Muscle layer of duodenum (tissue), 2 donors: ENCODE measurements around the gene RTRAF.

Experiments used
- H3K27ac ChIP-seq: one replicate; pipeline ENCODE4 v1.7.0; 2013; ENCODE audit warnings: mild to moderate bottlenecking, low read length
- H3K27me3 ChIP-seq: one replicate; pipeline ENCODE4 v1.7.0; 2013; ENCODE audit warnings: low read depth, mild to moderate bottlenecking, control low read depth, low read length
- H3K36me3 ChIP-seq, 2 donors: one replicate each; pipeline ENCODE4 v1.7.0; 2013; ENCODE audit warnings: low read length in 2 of 2, control low read depth in 1 of 2, mild to moderate bottlenecking in 1 of 2; ENCODE audit not compliant: insufficient read depth in 2 of 2, control insufficient read depth in 1 of 2
- H3K4me1 ChIP-seq, 2 donors: one replicate each; pipeline ENCODE4 v1.7.0; 2013; ENCODE audit warnings: low read length in 2 of 2, mild to moderate bottlenecking in 2 of 2, control low read depth in 1 of 2, moderate library complexity in 1 of 2; ENCODE audit not compliant: insufficient read depth in 2 of 2, control insufficient read depth in 1 of 2
- H3K4me3 ChIP-seq, 2 donors: one replicate each; pipeline ENCODE4 v1.7.0; 2013; ENCODE audit warnings: low read length in 2 of 2, low read depth in 1 of 2, mild to moderate bottlenecking in 1 of 2
- H3K9me3 ChIP-seq, 2 donors: one replicate each; pipeline ENCODE4 v1.7.0; 2013; ENCODE audit warnings: low read length in 2 of 2, control low read depth in 1 of 2, mild to moderate bottlenecking in 1 of 2; ENCODE audit not compliant: control insufficient read depth in 1 of 2
- donor health status: healthy.

Gene RTRAF

GRCh38 chr14:52051251-52051650 lies 61.9 kb downstream of the RTRAF start:
- no peak overlapping the region for H3K27ac ChIP-seq
- H3K4me1 ChIP-seq: peaks cover 26 to 68% of the 10 kb centered on the region in 2 donors
- no peaks in the 10 kb centered on the region for H3K36me3 ChIP-seq
- H3K27me3 ChIP-seq: no peaks in the 10 kb centered on the region
- H3K4me3 ChIP-seq: no peak overlapping the region
- no peaks in the 10 kb centered on the region for H3K9me3 ChIP-seq

- peaks cover 23 to 65% of the 10 kb centered on the region in 2 donors for H3K4me1 ChIP-seq
- H3K27me3 ChIP-seq: no peaks in the 10 kb centered on the region
- no peaks in the 10 kb centered on the region for H3K36me3 ChIP-seq
- H3K4me3 ChIP-seq: no peak overlapping the region
- H3K9me3 ChIP-seq: no peaks in the 10 kb centered on the region
- peak overlapping the region; percentile 64 for H3K27ac ChIP-seq
Measured at GRCh38 chr14:52051871-52052270, 62.5 kb downstream of the RTRAF start.

- H3K27ac ChIP-seq: peak overlapping the region; percentile 64
Measured at GRCh38 chr14:52052288-52052943, 63.1 kb downstream of the RTRAF start.

GRCh38 chr14:52053044-52053443 lies 63.7 kb downstream of the RTRAF start:
- H3K36me3 ChIP-seq: no peaks in the 10 kb centered on the region
- H3K27ac ChIP-seq: peak overlapping the region; percentile 64
- H3K27me3 ChIP-seq: no peaks in the 10 kb centered on the region
- peaks cover 21 to 55% of the 10 kb centered on the region in 2 donors for H3K4me1 ChIP-seq
- H3K9me3 ChIP-seq: no peaks in the 10 kb centered on the region
- peak overlapping the region in 1 of 2 donors; percentile 12 for H3K4me3 ChIP-seq

More at GRCh38 chr14:52052288-52052943, 63.1 kb downstream of the RTRAF start:
- Histone ChIP-seq H3K36me3 (no peaks in the 10 kb centered on the region), H3K27me3 (no peaks in the 10 kb centered on the region), H3K9me3 (no peaks in the 10 kb centered on the region), H3K4me1 (peaks cover 21 to 60% of the 10 kb centered on the region in 2 donors), H3K4me3 (peak overlapping the region in 1 of 2 donors; percentile 12)

- H3K36me3 ChIP-seq: no peaks in the 10 kb centered on the region
- no peak overlapping the region for H3K27ac ChIP-seq
Measured at GRCh38 chr14:52054678-52055077, 65.3 kb downstream of the RTRAF start.

GRCh38 chr14:52055167-52055566 lies 65.8 kb downstream of the RTRAF start:
- Histone ChIP-seq H3K27ac (no peak overlapping the region), H3K36me3 (no peaks in the 10 kb centered on the region), H3K9me3 (no peaks in the 10 kb centered on the region), H3K27me3 (no peaks in the 10 kb centered on the region), H3K4me1 (peaks cover 21 to 49% of the 10 kb centered on the region in 2 donors), H3K4me3 (no peak overlapping the region)

More at GRCh38 chr14:52054678-52055077, 65.3 kb downstream of the RTRAF start:
- Histone ChIP-seq H3K9me3 (no peaks in the 10 kb centered on the region), H3K4me3 (no peak overlapping the region), H3K27me3 (no peaks in the 10 kb centered on the region), H3K4me1 (peaks cover 21 to 49% of the 10 kb centered on the region in 2 donors)

- Histone ChIP-seq H3K4me3 (no peak overlapping the region), H3K9me3 (no peaks in the 10 kb centered on the region), H3K27me3 (no peaks in the 10 kb centered on the region), H3K36me3 (no peaks in the 10 kb centered on the region), H3K4me1 (peaks cover 16 to 59% of the 10 kb centered on the region in 2 donors), H3K27ac (no peak overlapping the region)
Measured at GRCh38 chr14:52058341-52058740, 69.0 kb downstream of the RTRAF start.

- Histone ChIP-seq H3K4me1 (peaks cover 12 to 50% of the 10 kb centered on the region in 2 donors), H3K36me3 (no peaks in the 10 kb centered on the region), H3K27ac (no peak overlapping the region), H3K9me3 (no peaks in the 10 kb centered on the region), H3K27me3 (no peaks in the 10 kb centered on the region), H3K4me3 (no peak overlapping the region)
Measured at GRCh38 chr14:52059649-52060048, 70.3 kb downstream of the RTRAF start.

GRCh38 chr14:52060080-52060479 lies 70.7 kb downstream of the RTRAF start:
- H3K27ac ChIP-seq: peak overlapping the region; percentile 27
- no peaks in the 10 kb centered on the region for H3K9me3 ChIP-seq
- H3K4me3 ChIP-seq: no peak overlapping the region
- no peaks in the 10 kb centered on the region for H3K36me3 ChIP-seq
- no peaks in the 10 kb centered on the region for H3K27me3 ChIP-seq
- H3K4me1 ChIP-seq: peaks cover 12 to 50% of the 10 kb centered on the region in 2 donors
